SHP77 treated with DMSO at 0.1 percent for 48 hours (cell line): ENCODE results near the gene ANKRD10.
A peak's percentile ranks its signal among the peaks of the same experiment; 100 is the strongest.

ENCODE experiments used
- DNase-seq: peaks from one replicate; lab custom pipeline; 2025; lab: John Stamatoyannopoulos, UW

The ANKRD10 gene

GRCh38 chr13:110914331-110915056, 375 bp downstream of the ANKRD10 start:
- peak; percentile 66 for DNase-seq

GRCh38 chr13:110914081-110914330, 863 bp downstream of the ANKRD10 start:
- peak; percentile 18 for DNase-seq

- no peak for DNase-seq
These were observed 1.4 kb downstream of the ANKRD10 start for GRCh38 chr13:110913322-110914080.

GRCh38 chr13:110912651-110913051, 2.2 kb downstream of the ANKRD10 start:
- DNase-seq: no peak

- no peak for DNase-seq
These were observed 3.0 kb downstream of the ANKRD10 start for GRCh38 chr13:110911880-110912279.

GRCh38 chr13:110910013-110910890, 4.6 kb downstream of the ANKRD10 start:
- no peak for DNase-seq

GRCh38 chr13:110907951-110908898, 6.6 kb downstream of the ANKRD10 start:
- no peak for DNase-seq

- no peak for DNase-seq
These were observed 7.6 kb downstream of the ANKRD10 start for GRCh38 chr13:110907301-110907700.

- no peak for DNase-seq
These were observed 10.1 kb downstream of the ANKRD10 start for GRCh38 chr13:110904748-110905147.

GRCh38 chr13:110902370-110902769, 12.5 kb downstream of the ANKRD10 start:
- no peak for DNase-seq

- no peak for DNase-seq
These were observed 17.3 kb downstream of the ANKRD10 start for GRCh38 chr13:110897521-110897920.

- no peak for DNase-seq
These were observed 17.9 kb downstream of the ANKRD10 start for GRCh38 chr13:110897014-110897413.

- no peak for DNase-seq
These were observed 20.8 kb downstream of the ANKRD10 start for GRCh38 chr13:110894086-110894485.

GRCh38 chr13:110893571-110893970, 21.3 kb downstream of the ANKRD10 start:
- no peak for DNase-seq

- no peak for DNase-seq
These were observed 24.3 kb downstream of the ANKRD10 start for GRCh38 chr13:110890279-110891165.

- no peak for DNase-seq
These were observed 26.5 kb downstream of the ANKRD10 start for GRCh38 chr13:110888390-110888789.

- DNase-seq: no peak
These were observed 27.1 kb downstream of the ANKRD10 start for GRCh38 chr13:110887597-110888333.

GRCh38 chr13:110886870-110887596, 27.8 kb downstream of the ANKRD10 start:
- DNase-seq: no peak
